Panc1 (cell line): ENCODE data around the gene RHBDL3. TPM values are rescaled to one million over a fixed set of nuclear protein-coding genes. Genes with fewer than 3 reads are reported as not detected.

Experiments
- ATAC-seq: fragments of 200-7000 bp; cut with Tn5 transposase; 2 replicates; pipeline ENCODE4 v1.9.1; 2020; ENCODE audit warnings: mild to moderate bottlenecking, moderate library complexity
- BruUV-seq: library from RNA; stranded (reverse); fragments of 400-500 nt; replicated peaks from 2 replicates; lab custom pipeline; 2021; lab: Mats Ljungman, UMichigan
- CTCF ChIA-PET: fragments of 300-600 bp; sonication (Branson Sonifier 250); formaldehyde crosslinking; loops from one replicate; lab custom pipeline; 2022; ENCODE audit warnings: antibody characterized with exemption; lab: Charles Lee
- POLR2A ChIA-PET: fragments of 300-600 bp; sonication (Branson Sonifier 250); formaldehyde crosslinking; loops from one replicate; lab custom pipeline; 2022; ENCODE audit warnings: antibody characterized with exemption; lab: Charles Lee
- DNase-seq: peaks from one replicate; pipeline ENCODE4 v3.0.0-alpha.2; 2010; ENCODE audit warnings: low read depth, low spot score
- H3K27ac ChIP-seq: 2 replicates; pipeline ENCODE4 v1.5.1; 2011; ENCODE audit warnings: mild to moderate bottlenecking, low read length, inconsistent platforms
- H3K27me3 ChIP-seq: fragments of 200-500 bp; sonication (Bioruptor generic); 2 replicates; pipeline ENCODE4 v1.6.0; 2014; ENCODE audit warnings: low read length, inconsistent platforms; ENCODE audit not compliant: control insufficient read depth, insufficient read depth
- H3K36me3 ChIP-seq: fragments of 200-500 bp; sonication (Bioruptor generic); 2 replicates; pipeline ENCODE4 v1.5.1; 2014; ENCODE audit warnings: inconsistent platforms, mild to moderate bottlenecking, low read length, moderate library complexity; ENCODE audit not compliant: control insufficient read depth, insufficient read depth
- H3K4me1 ChIP-seq: 2 replicates; pipeline ENCODE4 v1.5.1; 2011; ENCODE audit warnings: inconsistent platforms, mild to moderate bottlenecking, low read length, moderate library complexity; ENCODE audit not compliant: control insufficient read depth, insufficient read depth
- H3K4me3 ChIP-seq, 2 experiments: 2 replicates each; pipeline ENCODE4 v1.5.1; 2011 to 2012; ENCODE audit warnings: low read depth in 2 of 2, low read length in 2 of 2, mild to moderate bottlenecking in 2 of 2, inconsistent platforms in 1 of 2, moderate library complexity in 1 of 2
- H3K9me3 ChIP-seq: fragments of 200-500 bp; sonication (Bioruptor generic); 2 replicates; pipeline ENCODE4 v1.5.1; 2014; ENCODE audit warnings: low read depth, mild to moderate bottlenecking, inconsistent platforms, low read length, moderate library complexity; ENCODE audit not compliant: control insufficient read depth, insufficient read depth
- POLR2AphosphoS5 ChIP-seq: IDR thresholded peaks from 2 replicates; pipeline ENCODE4 v1.6.1; 2012; ENCODE audit warnings: mild to moderate bottlenecking, low read depth, low read length, moderate library complexity
- SIN3A ChIP-seq: IDR thresholded peaks from 2 replicates; pipeline ENCODE4 v1.6.1; 2012; ENCODE audit warnings: low read depth, mild to moderate bottlenecking, low read length, moderate library complexity, borderline replicate concordance; ENCODE audit not compliant: insufficient read depth
- TCF7L2 ChIP-seq: IDR thresholded peaks from 2 replicates; pipeline ENCODE4 v1.6.1; 2011; ENCODE audit warnings: mild to moderate bottlenecking, low read depth, low read length, inconsistent platforms
- in situ Hi-C: cut with HindIII; loops from 2 replicates; pipeline ENCODE4 v1.10.0; 2016; ENCODE audit warnings: low sequenced_read_pairs, low pct_unique_long_range_greater_than_20kb
- intact Hi-C: fragments of 100-400 bp; cut with micrococcal nuclease; formaldehyde crosslinking; loops from one replicate; pipeline ENCODE4 v1.10.0; 2022; ENCODE audit not compliant: unreplicated experiment
- total RNA-seq: library from RNA; stranded (reverse); gene quantifications from one replicate; pipeline ENCODE4 v1.2.1, GENCODE V29; 2021; ENCODE audit not compliant: unreplicated experiment
- TF ChIP-seq, protein P1 (sequence below): fragments of 450-650 bp; IDR thresholded peaks from 2 replicates; pipeline ENCODE4 v1.5.1; 2017; ENCODE audit warnings: mild to moderate bottlenecking
- TF ChIP-seq, protein P2 (sequence below), 2 experiments: IDR thresholded peaks; 2 replicates each; pipeline ENCODE4 v1.6.1; 2011 to 2012; ENCODE audit warnings: low read depth in 2 of 2, control low read depth in 1 of 2, low read length in 1 of 2, mild to moderate bottlenecking in 1 of 2, moderate library complexity in 1 of 2; ENCODE audit not compliant: insufficient read depth in 1 of 2

Gene RHBDL3
- total RNA-seq, 1 experiment from 2014 or later, result 3.2 TPM

GRCh38 chr17:32258383-32259140 is 7.1 kb upstream of the RHBDL3 start:
- ATAC-seq, result no peak

DNA sequence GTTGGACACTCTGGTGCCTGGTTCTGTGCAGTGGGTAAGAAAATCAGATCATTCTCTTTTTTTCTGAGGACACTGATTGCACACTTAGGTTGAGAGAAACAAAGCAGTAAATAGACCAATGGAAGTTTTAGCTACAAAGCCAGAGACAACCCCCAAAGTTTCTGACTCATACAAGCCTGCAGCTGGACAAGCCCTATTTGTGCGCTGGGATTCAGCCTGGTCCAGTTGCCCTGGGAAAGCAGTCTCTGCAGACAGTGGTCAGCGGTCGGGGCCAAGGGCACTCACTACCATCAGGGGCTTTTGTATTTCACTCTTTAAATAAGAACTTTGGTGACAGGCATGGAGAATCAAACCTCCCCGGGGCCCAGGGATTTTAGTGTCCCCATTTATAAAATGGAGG is 6.0 kb upstream of the RHBDL3 start:
- DNase-seq, result no peak
- no peak for ATAC-seq
- Histone ChIP-seq H3K4me3 (no peak overlapping the region), H3K9me3 (no peaks in the 10 kb centered on the region), H3K27me3 (0 out of 2 replicates have a peak, but pooled peaks cover 3% of the 10 kb centered on the region), H3K27ac (no peak overlapping the region), H3K36me3 (no peaks in the 10 kb centered on the region), H3K4me1 (no peaks in the 10 kb centered on the region)
- intact Hi-C loops (no loop called here), in situ Hi-C loops (no loop called here)
- no peak for TF ChIP-seq SIN3A
- TF ChIP-seq TCF7L2, result no peak
- TF ChIP-seq POLR2AphosphoS5, result no peak
- TF ChIP-seq, protein P1, sequence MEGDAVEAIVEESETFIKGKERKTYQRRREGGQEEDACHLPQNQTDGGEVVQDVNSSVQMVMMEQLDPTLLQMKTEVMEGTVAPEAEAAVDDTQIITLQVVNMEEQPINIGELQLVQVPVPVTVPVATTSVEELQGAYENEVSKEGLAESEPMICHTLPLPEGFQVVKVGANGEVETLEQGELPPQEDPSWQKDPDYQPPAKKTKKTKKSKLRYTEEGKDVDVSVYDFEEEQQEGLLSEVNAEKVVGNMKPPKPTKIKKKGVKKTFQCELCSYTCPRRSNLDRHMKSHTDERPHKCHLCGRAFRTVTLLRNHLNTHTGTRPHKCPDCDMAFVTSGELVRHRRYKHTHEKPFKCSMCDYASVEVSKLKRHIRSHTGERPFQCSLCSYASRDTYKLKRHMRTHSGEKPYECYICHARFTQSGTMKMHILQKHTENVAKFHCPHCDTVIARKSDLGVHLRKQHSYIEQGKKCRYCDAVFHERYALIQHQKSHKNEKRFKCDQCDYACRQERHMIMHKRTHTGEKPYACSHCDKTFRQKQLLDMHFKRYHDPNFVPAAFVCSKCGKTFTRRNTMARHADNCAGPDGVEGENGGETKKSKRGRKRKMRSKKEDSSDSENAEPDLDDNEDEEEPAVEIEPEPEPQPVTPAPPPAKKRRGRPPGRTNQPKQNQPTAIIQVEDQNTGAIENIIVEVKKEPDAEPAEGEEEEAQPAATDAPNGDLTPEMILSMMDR, result no peak
- TF ChIP-seq, protein P2, sequence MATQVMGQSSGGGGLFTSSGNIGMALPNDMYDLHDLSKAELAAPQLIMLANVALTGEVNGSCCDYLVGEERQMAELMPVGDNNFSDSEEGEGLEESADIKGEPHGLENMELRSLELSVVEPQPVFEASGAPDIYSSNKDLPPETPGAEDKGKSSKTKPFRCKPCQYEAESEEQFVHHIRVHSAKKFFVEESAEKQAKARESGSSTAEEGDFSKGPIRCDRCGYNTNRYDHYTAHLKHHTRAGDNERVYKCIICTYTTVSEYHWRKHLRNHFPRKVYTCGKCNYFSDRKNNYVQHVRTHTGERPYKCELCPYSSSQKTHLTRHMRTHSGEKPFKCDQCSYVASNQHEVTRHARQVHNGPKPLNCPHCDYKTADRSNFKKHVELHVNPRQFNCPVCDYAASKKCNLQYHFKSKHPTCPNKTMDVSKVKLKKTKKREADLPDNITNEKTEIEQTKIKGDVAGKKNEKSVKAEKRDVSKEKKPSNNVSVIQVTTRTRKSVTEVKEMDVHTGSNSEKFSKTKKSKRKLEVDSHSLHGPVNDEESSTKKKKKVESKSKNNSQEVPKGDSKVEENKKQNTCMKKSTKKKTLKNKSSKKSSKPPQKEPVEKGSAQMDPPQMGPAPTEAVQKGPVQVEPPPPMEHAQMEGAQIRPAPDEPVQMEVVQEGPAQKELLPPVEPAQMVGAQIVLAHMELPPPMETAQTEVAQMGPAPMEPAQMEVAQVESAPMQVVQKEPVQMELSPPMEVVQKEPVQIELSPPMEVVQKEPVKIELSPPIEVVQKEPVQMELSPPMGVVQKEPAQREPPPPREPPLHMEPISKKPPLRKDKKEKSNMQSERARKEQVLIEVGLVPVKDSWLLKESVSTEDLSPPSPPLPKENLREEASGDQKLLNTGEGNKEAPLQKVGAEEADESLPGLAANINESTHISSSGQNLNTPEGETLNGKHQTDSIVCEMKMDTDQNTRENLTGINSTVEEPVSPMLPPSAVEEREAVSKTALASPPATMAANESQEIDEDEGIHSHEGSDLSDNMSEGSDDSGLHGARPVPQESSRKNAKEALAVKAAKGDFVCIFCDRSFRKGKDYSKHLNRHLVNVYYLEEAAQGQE (IDR thresholded peaks at IDR 0.05; ENCODE audit: insufficient read depth in 1 of 2, low read depth in 2 of 2, low read length in 1 of 2), result no peak
- CTCF ChIA-PET, result interaction anchor here (0.6 kb wide), 1 partner anchor 59 kb away, joined by 4 read pairs; no protein-coding TSS in a partner anchor
- BruUV-seq, result no TSS peak
- POLR2A ChIA-PET, result interaction anchor here (0.7 to 1.1 kb wide), 2 partner anchors 52 to 59 kb away, joined by 4 to 11 read pairs; no protein-coding TSS in a partner anchor

More at GRCh38 chr17:32258383-32259140, 7.1 kb upstream of the RHBDL3 start:
- no TSS peak for BruUV-seq
- H3K4me3 ChIP-seq, result no peak overlapping the region
- ChIA-PET CTCF (no interaction called here), POLR2A (interaction anchor here (0.6 to 1.1 kb wide), 3 partner anchors 55 to 102 kb away, joined by 3 to 7 read pairs (median 4); no protein-coding TSS in a partner anchor)
- no peaks in the 10 kb centered on the region for H3K4me1 ChIP-seq
- intact Hi-C loops, result no loop called here
- H3K36me3 ChIP-seq, result no peaks in the 10 kb centered on the region
- TF ChIP-seq POLR2AphosphoS5 (no peak), TCF7L2 (no peak), SIN3A (no peak)
- TF ChIP-seq, protein P2 (IDR thresholded peaks at IDR 0.05; ENCODE audit: insufficient read depth in 1 of 2, low read depth in 2 of 2, low read length in 1 of 2), result no peak
- TF ChIP-seq, protein P1, result no peak
- in situ Hi-C loops, result no loop called here
- no peak overlapping the region for H3K27ac ChIP-seq
- H3K9me3 ChIP-seq, result no peaks in the 10 kb centered on the region
- no peaks in the 10 kb centered on the region for H3K27me3 ChIP-seq
- DNase-seq, result no peak
